Loucy (cell line): ENCODE data around the gene TMEM129.

ENCODE experiments used
- EZH2phosphoT487 ChIP-seq: fragments of 200-600 bp; IDR thresholded peaks from 2 replicates; pipeline ENCODE4 v1.6.1; 2018; ENCODE audit warnings: antibody characterized with exemption, mild to moderate bottlenecking, moderate library complexity, borderline replicate concordance
- TF ChIP-seq, protein P1 (sequence below): fragments of 200-600 bp; sonication (generic); conservative IDR thresholded peaks from 2 replicates; pipeline ENCODE4 v1.5.1; 2014; ENCODE audit warnings: mild to moderate bottlenecking, antibody characterized with exemption, low read length

DNA sequence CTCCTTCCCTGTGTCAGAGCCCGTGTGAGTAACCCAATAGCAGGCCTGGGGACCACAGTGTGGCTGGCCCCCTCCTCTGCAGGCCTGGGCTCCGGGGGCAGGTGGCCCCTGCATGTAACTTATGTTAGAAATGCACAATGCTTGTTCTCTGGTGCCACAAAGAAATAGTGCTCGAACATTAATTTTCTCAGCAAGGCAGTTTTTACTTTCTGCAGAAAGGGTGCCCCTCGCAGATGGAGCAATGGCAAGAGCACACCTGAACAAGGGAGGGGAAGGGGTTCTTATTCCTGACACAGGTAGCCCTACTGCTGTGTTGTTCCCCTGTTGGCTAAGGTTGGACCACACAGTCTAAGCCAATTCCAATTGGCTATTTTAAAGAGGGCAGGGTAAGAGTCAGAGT is 17.3 kb upstream of the TMEM129 start:
- TF ChIP-seq, protein P1, sequence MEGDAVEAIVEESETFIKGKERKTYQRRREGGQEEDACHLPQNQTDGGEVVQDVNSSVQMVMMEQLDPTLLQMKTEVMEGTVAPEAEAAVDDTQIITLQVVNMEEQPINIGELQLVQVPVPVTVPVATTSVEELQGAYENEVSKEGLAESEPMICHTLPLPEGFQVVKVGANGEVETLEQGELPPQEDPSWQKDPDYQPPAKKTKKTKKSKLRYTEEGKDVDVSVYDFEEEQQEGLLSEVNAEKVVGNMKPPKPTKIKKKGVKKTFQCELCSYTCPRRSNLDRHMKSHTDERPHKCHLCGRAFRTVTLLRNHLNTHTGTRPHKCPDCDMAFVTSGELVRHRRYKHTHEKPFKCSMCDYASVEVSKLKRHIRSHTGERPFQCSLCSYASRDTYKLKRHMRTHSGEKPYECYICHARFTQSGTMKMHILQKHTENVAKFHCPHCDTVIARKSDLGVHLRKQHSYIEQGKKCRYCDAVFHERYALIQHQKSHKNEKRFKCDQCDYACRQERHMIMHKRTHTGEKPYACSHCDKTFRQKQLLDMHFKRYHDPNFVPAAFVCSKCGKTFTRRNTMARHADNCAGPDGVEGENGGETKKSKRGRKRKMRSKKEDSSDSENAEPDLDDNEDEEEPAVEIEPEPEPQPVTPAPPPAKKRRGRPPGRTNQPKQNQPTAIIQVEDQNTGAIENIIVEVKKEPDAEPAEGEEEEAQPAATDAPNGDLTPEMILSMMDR = no peak
- no peak for TF ChIP-seq EZH2phosphoT487
